ENCODE results near the gene DLGAP3. TPM values are rescaled to one million over a fixed set of nuclear protein-coding genes. Genes with fewer than 3 reads are reported as not detected.

The DLGAP3 gene
- total RNA-seq, 1 experiment from 2014 or later: 1.0 TPM

DNA sequence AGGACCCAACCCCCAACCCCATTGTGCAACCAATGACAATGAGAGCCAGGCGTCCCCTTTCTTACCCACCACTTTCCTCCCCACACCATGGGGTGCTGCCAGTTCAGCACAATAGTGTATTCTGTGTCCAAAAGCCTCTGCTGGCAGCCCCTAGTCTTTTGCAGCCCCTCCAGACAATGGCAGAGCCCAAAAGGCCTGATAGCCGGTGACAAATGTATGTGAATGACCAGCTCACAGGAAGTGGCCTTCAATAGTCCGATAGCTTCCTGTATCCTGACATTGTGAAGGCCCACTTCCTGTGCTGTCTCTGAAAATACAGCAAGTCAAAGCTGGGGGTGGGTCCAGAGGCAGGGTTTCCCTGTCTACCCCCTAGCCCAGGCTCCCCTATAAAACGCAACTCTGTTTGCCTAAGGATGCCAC lies 86.5 kb downstream of the DLGAP3 start:
- CTCF ChIA-PET: no interaction called here
- Mint-ChIP-seq H3K27ac (ENCODE audit: unreplicated experiment) (no peak overlapping the region), H3K4me3 (ENCODE audit: low read depth, unreplicated experiment) (no peak overlapping the region)

DNA sequence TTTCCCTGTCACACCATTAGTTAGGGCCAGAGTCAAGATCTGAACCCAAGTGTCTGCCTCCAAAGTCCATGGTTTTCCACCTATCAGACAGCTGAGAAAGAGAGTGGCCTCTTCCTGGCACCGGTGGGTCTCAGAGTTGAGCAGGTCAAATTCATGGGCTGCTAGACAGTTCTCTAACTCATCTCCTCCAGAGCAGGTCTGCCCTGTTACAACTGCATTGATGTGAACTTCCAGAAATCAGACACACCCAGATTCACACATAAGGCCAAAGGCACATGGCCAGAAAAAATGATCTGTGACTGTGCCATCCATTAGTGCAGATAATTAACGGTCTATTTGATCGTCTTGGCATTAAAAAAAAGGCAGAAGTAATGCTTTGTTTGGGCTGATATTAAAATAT lies 87.4 kb downstream of the DLGAP3 start:
- intact Hi-C loops (cut with micrococcal nuclease; ENCODE audit: unreplicated experiment): no loop called here
- Mint-ChIP-seq H3K4me3 (ENCODE audit: low read depth, unreplicated experiment) (no peak overlapping the region), H3K27ac (ENCODE audit: unreplicated experiment) (no peak overlapping the region), H3K36me3 (ENCODE audit: insufficient read depth, unreplicated experiment) (no peaks in the 10 kb centered on the region), H3K9me3 (ENCODE audit: low read depth, unreplicated experiment) (no peaks in the 10 kb centered on the region), H3K27me3 (ENCODE audit: unreplicated experiment) (no peaks in the 10 kb centered on the region), H3K4me1 (ENCODE audit: low read depth, unreplicated experiment) (peaks cover 8% of the 10 kb centered on the region)
- CTCF ChIA-PET: no interaction called here
- no TSS peak for BruUV-seq (replicated peaks)
- TF ChIP-seq, protein P1, sequence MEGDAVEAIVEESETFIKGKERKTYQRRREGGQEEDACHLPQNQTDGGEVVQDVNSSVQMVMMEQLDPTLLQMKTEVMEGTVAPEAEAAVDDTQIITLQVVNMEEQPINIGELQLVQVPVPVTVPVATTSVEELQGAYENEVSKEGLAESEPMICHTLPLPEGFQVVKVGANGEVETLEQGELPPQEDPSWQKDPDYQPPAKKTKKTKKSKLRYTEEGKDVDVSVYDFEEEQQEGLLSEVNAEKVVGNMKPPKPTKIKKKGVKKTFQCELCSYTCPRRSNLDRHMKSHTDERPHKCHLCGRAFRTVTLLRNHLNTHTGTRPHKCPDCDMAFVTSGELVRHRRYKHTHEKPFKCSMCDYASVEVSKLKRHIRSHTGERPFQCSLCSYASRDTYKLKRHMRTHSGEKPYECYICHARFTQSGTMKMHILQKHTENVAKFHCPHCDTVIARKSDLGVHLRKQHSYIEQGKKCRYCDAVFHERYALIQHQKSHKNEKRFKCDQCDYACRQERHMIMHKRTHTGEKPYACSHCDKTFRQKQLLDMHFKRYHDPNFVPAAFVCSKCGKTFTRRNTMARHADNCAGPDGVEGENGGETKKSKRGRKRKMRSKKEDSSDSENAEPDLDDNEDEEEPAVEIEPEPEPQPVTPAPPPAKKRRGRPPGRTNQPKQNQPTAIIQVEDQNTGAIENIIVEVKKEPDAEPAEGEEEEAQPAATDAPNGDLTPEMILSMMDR (IDR thresholded peaks at IDR 0.05; ENCODE audit: unreplicated experiment): no peak
- no peak for DNase-seq

More for the DNA sequence above, 86.5 kb downstream of the DLGAP3 start:
- H3K9me3 Mint-ChIP-seq (ENCODE audit: low read depth, unreplicated experiment): no peaks in the 10 kb centered on the region
- BruUV-seq (replicated peaks): no TSS peak
- intact Hi-C loops (cut with micrococcal nuclease; ENCODE audit: unreplicated experiment): no loop called here
- no peaks in the 10 kb centered on the region for H3K36me3 Mint-ChIP-seq (ENCODE audit: insufficient read depth, unreplicated experiment)
- DNase-seq: no peak
- TF ChIP-seq, protein P1 (IDR thresholded peaks at IDR 0.05; ENCODE audit: unreplicated experiment): no peak
- H3K4me1 Mint-ChIP-seq (ENCODE audit: low read depth, unreplicated experiment): peaks cover 8% of the 10 kb centered on the region
- no peaks in the 10 kb centered on the region for H3K27me3 Mint-ChIP-seq (ENCODE audit: unreplicated experiment)

DNA sequence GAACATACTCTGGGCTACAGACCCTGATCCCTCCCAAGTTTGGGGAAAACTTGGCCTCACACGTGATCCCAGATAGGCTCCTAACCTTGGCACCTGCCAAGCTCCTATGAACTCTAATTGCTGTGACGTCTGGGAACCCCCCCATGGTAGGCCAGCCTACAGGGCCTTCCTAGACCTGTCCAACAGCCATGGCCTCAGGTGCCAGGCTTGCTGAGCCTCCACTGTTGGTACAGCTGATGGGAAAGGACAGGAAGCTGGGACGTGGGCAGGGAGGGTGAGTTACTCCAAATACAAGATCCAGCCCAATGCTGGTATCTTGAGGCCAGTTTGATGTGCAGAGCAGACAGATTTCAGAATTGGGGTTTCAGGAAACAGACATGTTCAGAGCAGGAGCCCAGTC lies 89.0 kb downstream of the DLGAP3 start:
- CTCF ChIA-PET: no interaction called here
- Mint-ChIP-seq H3K27me3 (ENCODE audit: unreplicated experiment) (no peaks in the 10 kb centered on the region), H3K36me3 (ENCODE audit: insufficient read depth, unreplicated experiment) (no peaks in the 10 kb centered on the region), H3K9me3 (ENCODE audit: low read depth, unreplicated experiment) (no peaks in the 10 kb centered on the region), H3K4me1 (ENCODE audit: low read depth, unreplicated experiment) (peaks cover 8% of the 10 kb centered on the region), H3K27ac (ENCODE audit: unreplicated experiment) (no peak overlapping the region), H3K4me3 (ENCODE audit: low read depth, unreplicated experiment) (no peak overlapping the region)
- intact Hi-C loops (cut with micrococcal nuclease; ENCODE audit: unreplicated experiment): no loop called here
- TF ChIP-seq, protein P1 (IDR thresholded peaks at IDR 0.05; ENCODE audit: unreplicated experiment): no peak
- DNase-seq: no peak
- BruUV-seq (replicated peaks): no TSS peak

DNA sequence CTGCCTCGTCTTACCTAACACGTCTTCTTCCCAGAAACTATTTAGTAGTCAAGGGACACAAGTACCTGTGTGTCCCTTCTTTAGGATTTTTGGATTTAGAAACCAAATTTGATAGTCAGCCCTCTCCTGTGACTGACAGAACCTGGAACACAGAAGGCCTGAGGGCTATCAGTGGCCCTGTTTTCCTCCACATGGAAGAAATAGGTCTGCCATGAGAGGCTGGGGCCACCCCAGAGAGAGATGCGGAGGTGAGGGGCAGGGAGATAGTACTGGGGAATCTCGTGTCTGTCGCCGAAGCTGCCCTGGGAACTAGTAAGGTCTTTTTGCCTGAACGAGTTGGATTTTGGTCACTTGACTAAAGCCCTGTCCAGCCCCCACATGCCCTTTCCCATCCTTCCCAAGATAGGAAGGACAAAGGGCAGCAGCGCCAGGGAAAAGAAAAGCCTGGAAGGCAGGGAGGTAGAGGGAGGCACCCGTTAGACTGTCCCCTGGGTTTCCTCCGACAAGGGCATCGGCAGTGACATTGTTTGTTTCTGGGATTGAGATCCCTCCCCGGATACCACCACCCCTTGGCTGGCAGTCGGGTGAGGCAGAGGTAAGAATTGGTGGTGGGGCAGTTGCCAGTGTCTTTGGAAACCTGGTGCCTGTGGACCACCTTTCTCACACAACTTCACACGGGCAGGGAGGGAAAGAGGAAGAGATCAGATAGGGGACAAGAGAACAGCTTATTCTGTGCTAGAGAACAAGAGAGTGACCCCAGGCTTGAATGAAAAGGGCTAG lies 89.7 kb downstream of the DLGAP3 start:
- H3K9me3 Mint-ChIP-seq (ENCODE audit: low read depth, unreplicated experiment): no peaks in the 10 kb centered on the region
- CTCF ChIA-PET: no interaction called here

More for the DNA sequence above, 89.7 kb downstream of the DLGAP3 start:
- Mint-ChIP-seq H3K36me3 (ENCODE audit: insufficient read depth, unreplicated experiment) (no peaks in the 10 kb centered on the region), H3K4me3 (ENCODE audit: low read depth, unreplicated experiment) (no peak overlapping the region), H3K27me3 (ENCODE audit: unreplicated experiment) (no peaks in the 10 kb centered on the region), H3K4me1 (ENCODE audit: low read depth, unreplicated experiment) (peaks cover 8% of the 10 kb centered on the region), H3K27ac (ENCODE audit: unreplicated experiment) (no peak overlapping the region)
- intact Hi-C loops (cut with micrococcal nuclease; ENCODE audit: unreplicated experiment): no loop called here
- TF ChIP-seq, protein P1 (IDR thresholded peaks at IDR 0.05; ENCODE audit: unreplicated experiment): no peak
- BruUV-seq (replicated peaks): no TSS peak
- DNase-seq: no peak

Measured in Calu3 (cell line).